ENCODE results near the gene NFIL3.

GRCh38 chr9:91445135-91445534 is 21.5 kb upstream of the NFIL3 start:
- TF ChIP-seq CTCF (IDR thresholded peaks at IDR 0.05) = no peak
- TF ChIP-seq POLR2A (IDR thresholded peaks at IDR 0.05) = no peak
